OCI-LY7 (cell line): ENCODE results near the gene OFD1. TPM values are rescaled to one million over a fixed set of nuclear protein-coding genes. Genes with fewer than 3 reads are reported as not detected.

Experiments
- BruUV-seq: library from RNA; stranded (reverse); fragments of 400-500 nt; replicated peaks from 2 replicates; lab custom pipeline; 2021; lab: Mats Ljungman, UMichigan
- CTCF ChIA-PET: fragments of 300-600 bp; sonication (Branson Sonifier 250); formaldehyde crosslinking; loops from one replicate; lab custom pipeline; 2022; ENCODE audit warnings: antibody characterized with exemption; ENCODE audit not compliant: unreplicated experiment; lab: Charles Lee
- POLR2A ChIA-PET: fragments of 300-600 bp; sonication (Branson Sonifier 250); formaldehyde crosslinking; loops from one replicate; lab custom pipeline; 2022; ENCODE audit warnings: antibody characterized with exemption; lab: Charles Lee
- DNase-seq: peaks from one replicate; pipeline ENCODE4 v3.0.0-alpha.2; 2015; ENCODE audit warnings: low spot score
- H2AFZ ChIP-seq: fragments of 200-600 bp; sonication (generic), shearing (Covaris generic); 2 replicates; pipeline ENCODE4 v1.6.1; 2014; ENCODE audit warnings: mild to moderate bottlenecking, antibody characterized with exemption, low read length, moderate library complexity
- H3K27ac ChIP-seq: fragments of 200-600 bp; sonication (generic); 2 replicates; pipeline ENCODE4 v1.5.1; 2014; ENCODE audit warnings: mixed run types, low read depth, mild to moderate bottlenecking, moderate library complexity, low read length, inconsistent platforms; ENCODE audit not compliant: poor library complexity, severe bottlenecking
- H3K36me3 ChIP-seq: fragments of 200-600 bp; sonication (generic); 2 replicates; pipeline ENCODE4 v1.6.1; 2014; ENCODE audit warnings: mild to moderate bottlenecking, antibody characterized with exemption, low read length, moderate library complexity, mixed read lengths; ENCODE audit not compliant: insufficient read depth
- H3K4me1 ChIP-seq: fragments of 200-600 bp; sonication (generic); 2 replicates; pipeline ENCODE4 v1.5.1; 2014; ENCODE audit warnings: mild to moderate bottlenecking, low read length; ENCODE audit not compliant: insufficient read depth, poor library complexity, severe bottlenecking
- H3K4me2 ChIP-seq: fragments of 200-600 bp; sonication (generic); 2 replicates; pipeline ENCODE4 v1.6.1; 2014; ENCODE audit warnings: mild to moderate bottlenecking, low read length
- H3K4me3 ChIP-seq: fragments of 200-600 bp; sonication (generic); 2 replicates; pipeline ENCODE4 v1.5.1; 2014; ENCODE audit warnings: mild to moderate bottlenecking, low read depth, low read length; ENCODE audit not compliant: poor library complexity, severe bottlenecking
- H3K79me2 ChIP-seq: fragments of 200-600 bp; sonication (generic); 2 replicates; pipeline ENCODE4 v1.6.1; 2016; ENCODE audit warnings: low read depth, mild to moderate bottlenecking, low read length, moderate library complexity, mixed read lengths; ENCODE audit not compliant: insufficient read depth
- H3K9me2 ChIP-seq: fragments of 200-600 bp; sonication (generic); 2 replicates; pipeline ENCODE4 v1.6.1; 2016; ENCODE audit warnings: mild to moderate bottlenecking, low read length, mixed read lengths; ENCODE audit not compliant: insufficient read depth
- H3K9me3 ChIP-seq: fragments of 200-600 bp; sonication (generic); 2 replicates; pipeline ENCODE4 v1.6.1; 2014; ENCODE audit warnings: mild to moderate bottlenecking, mixed run types, low read length, mixed read lengths
- H4K20me1 ChIP-seq: fragments of 200-600 bp; sonication (generic); 2 replicates; pipeline ENCODE4 v1.6.1; 2014; ENCODE audit warnings: mild to moderate bottlenecking, antibody characterized with exemption, low read length, moderate library complexity, mixed read lengths; ENCODE audit not compliant: insufficient read depth
- EZH2phosphoT487 ChIP-seq: fragments of 200-600 bp; sonication (generic); IDR thresholded peaks from 2 replicates; pipeline ENCODE4 v1.6.1; 2018; ENCODE audit warnings: low read depth, borderline replicate concordance, mild to moderate bottlenecking, mixed run types, antibody characterized with exemption, low read length, moderate library complexity, mixed read lengths
- intact Hi-C: fragments of 100-400 bp; cut with micrococcal nuclease; formaldehyde crosslinking; loops from one replicate; pipeline ENCODE4 v1.10.0; 2022; ENCODE audit not compliant: unreplicated experiment
- total RNA-seq, 2 experiments: library from RNA; depleted of rRNA in 1 of 2; stranded (reverse); fragments of >200 nt in 1 of 2; shearing (Covaris generic) in 1 of 2; gene quantifications; 2 replicates each; pipeline ENCODE4 v1.2.3, GENCODE V29; 2014 to 2022
- TF ChIP-seq, protein P1 (sequence below): fragments of 200-600 bp; sonication (generic); conservative IDR thresholded peaks from 2 replicates; pipeline ENCODE4 v1.5.1; 2014; ENCODE audit warnings: mild to moderate bottlenecking, antibody characterized with exemption, low read length, moderate library complexity, mixed read lengths

OFD1 gene
- total RNA-seq, 2 experiments from 2014 or later, result 60.7 to 64.7 TPM

DNA sequence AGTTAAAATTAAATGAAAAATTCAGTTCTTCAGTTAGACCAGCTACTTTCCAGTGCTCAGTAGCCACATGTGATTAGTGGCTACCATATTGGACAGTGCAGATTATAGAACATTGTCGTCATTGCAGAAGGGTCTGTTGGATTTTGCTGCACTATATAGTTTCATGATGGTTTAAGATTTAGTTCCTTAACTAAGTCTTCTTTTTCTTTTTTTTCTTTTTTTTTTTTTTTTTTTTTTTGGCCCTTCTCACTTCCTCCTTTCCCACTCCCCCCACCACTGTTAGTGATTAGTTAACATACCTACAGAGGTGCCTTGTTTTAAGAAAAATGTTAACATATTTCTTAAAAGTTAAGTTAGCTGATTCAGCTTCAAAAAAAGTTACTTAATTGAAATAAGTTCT is 36.6 kb upstream of the OFD1 start:
- ChIA-PET POLR2A (interaction anchor here (0.7 to 5.1 kb wide), 9 partner anchors 11 to 44 kb away, joined by 3 to 43 read pairs (median 3); partner anchors contain the start of genes OFD1, RAB9A and TRAPPC2), CTCF (no interaction called here)
- no peak overlapping the region for H3K4me3 ChIP-seq
- H3K79me2 ChIP-seq, result peaks cover 83% of the 10 kb centered on the region
- H3K4me2 ChIP-seq, result peak overlapping the region; percentile 70
- BruUV-seq, result no TSS peak
- H4K20me1 ChIP-seq, result peaks cover 16% of the 10 kb centered on the region; the same call in 1 of the 2 replicates
- DNase-seq, result no peak
- H2AFZ ChIP-seq, result no peak overlapping the region
- no peaks in the 10 kb centered on the region; the same call in 1 of the 2 replicates for H3K36me3 ChIP-seq
- no peaks in the 10 kb centered on the region for H3K9me2 ChIP-seq
- intact Hi-C loops, result loop anchor here (5.0 kb wide), 1 partner anchor 34 kb away; the partner anchor contains the start of genes OFD1 and TRAPPC2
- peak overlapping the region; percentile 32 for H3K27ac ChIP-seq
- TF ChIP-seq EZH2phosphoT487, result no peak
- TF ChIP-seq, protein P1, sequence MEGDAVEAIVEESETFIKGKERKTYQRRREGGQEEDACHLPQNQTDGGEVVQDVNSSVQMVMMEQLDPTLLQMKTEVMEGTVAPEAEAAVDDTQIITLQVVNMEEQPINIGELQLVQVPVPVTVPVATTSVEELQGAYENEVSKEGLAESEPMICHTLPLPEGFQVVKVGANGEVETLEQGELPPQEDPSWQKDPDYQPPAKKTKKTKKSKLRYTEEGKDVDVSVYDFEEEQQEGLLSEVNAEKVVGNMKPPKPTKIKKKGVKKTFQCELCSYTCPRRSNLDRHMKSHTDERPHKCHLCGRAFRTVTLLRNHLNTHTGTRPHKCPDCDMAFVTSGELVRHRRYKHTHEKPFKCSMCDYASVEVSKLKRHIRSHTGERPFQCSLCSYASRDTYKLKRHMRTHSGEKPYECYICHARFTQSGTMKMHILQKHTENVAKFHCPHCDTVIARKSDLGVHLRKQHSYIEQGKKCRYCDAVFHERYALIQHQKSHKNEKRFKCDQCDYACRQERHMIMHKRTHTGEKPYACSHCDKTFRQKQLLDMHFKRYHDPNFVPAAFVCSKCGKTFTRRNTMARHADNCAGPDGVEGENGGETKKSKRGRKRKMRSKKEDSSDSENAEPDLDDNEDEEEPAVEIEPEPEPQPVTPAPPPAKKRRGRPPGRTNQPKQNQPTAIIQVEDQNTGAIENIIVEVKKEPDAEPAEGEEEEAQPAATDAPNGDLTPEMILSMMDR, result no peak
- peaks cover 57% of the 10 kb centered on the region for H3K4me1 ChIP-seq
- no peaks in the 10 kb centered on the region for H3K9me3 ChIP-seq

DNA sequence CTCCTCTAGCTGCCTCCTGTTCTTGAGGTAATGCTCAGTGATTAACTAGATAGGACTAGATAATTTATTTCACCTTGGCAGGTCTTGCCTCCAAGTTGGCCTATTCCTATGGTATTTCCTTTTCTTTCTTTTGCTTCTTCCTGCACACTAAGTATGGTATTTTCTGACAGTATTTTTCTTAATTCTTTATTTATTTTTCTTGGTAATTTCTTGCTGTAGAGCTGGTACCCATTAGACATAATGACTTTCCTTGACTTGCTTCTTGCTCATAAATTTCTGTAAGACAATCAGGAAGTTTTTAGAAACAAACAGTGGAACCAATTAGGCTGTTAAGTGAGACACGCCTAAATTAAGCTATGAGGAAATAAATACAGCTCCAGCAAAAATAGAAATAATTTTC is 36.1 kb upstream of the OFD1 start:
- CTCF ChIA-PET, result no interaction called here
- DNase-seq, result no peak
- POLR2A ChIA-PET, result interaction anchor here (0.7 to 5.1 kb wide), 10 partner anchors 9 to 43 kb away, joined by 3 to 43 read pairs (median 4); partner anchors contain the start of genes OFD1, RAB9A and TRAPPC2
- no peaks in the 10 kb centered on the region; the same call in 1 of the 2 replicates for H3K36me3 ChIP-seq
- H2AFZ ChIP-seq, result no peak overlapping the region
- peak overlapping the region; percentile 70 for H3K4me2 ChIP-seq
- H3K9me2 ChIP-seq, result no peaks in the 10 kb centered on the region
- TF ChIP-seq, protein P1, result no peak
- no peak for TF ChIP-seq EZH2phosphoT487
- peaks cover 16% of the 10 kb centered on the region; the same call in 1 of the 2 replicates for H4K20me1 ChIP-seq
- H3K4me1 ChIP-seq, result peaks cover 52% of the 10 kb centered on the region
- H3K27ac ChIP-seq, result no peak overlapping the region
- intact Hi-C loops, result loop anchor here (5.0 kb wide), 1 partner anchor 34 kb away; the partner anchor contains the start of genes OFD1 and TRAPPC2
- BruUV-seq, result no TSS peak
- H3K4me3 ChIP-seq, result no peak overlapping the region
- peaks cover 79% of the 10 kb centered on the region for H3K79me2 ChIP-seq
- H3K9me3 ChIP-seq, result no peaks in the 10 kb centered on the region
